ENCODE results near the gene CDRT15L2. TPM values are rescaled to one million over a fixed set of nuclear protein-coding genes. Genes with fewer than 3 reads are reported as not detected.
A peak's percentile ranks its signal among the peaks of the same experiment; 100 is the strongest.
"Not testable (repeated sequence)": the region's sequence is repeated elsewhere in the genome, so short reads cannot be mapped to it uniquely, and the experiment has no call there.

CDRT15L2 gene
- not detected in 2 replicates for total RNA-seq (ENCODE audit: low replicate concordance)
- long read RNA-seq = 0 reads

DNA sequence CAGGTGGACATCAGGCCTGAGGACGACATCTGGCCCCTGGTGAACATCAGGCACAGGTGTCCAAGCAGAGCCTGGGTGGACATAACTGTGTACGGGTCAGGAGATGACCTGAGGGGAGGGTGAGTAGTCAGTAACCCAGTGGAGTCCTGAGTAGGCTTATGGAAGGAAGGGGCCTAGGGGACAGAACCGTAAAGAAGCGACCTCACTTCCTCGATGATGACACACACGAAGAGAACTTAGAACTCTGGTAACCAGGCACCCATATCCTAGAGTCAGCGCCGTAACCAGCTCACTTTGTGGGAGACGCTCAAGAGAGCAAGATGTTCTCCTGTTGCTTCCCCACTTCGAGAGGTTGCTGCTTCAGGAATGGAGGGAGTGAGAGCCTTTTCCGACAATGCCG lies at the start of gene CDRT15L2:
TSS of gene CDRT15L2 (plus strand) at position 301 of the 400 bp plus-strand sequence. CDS start at position 321, 20 bp downstream.
- not testable (repeated sequence) for H3K27me3 Mint-ChIP-seq; H3K27ac Mint-ChIP-seq; H3K9me3 Mint-ChIP-seq; H3K4me3 Mint-ChIP-seq; DNase-seq (ENCODE audit: extremely low spot score, unreplicated experiment); H3K36me3 Mint-ChIP-seq; H3K4me1 Mint-ChIP-seq (ENCODE audit: unreplicated experiment)

GRCh38 chr17:20530104-20530503 lies 49.4 kb upstream of the CDRT15L2 start:
- DNase-seq (ENCODE audit: extremely low spot score, unreplicated experiment); H3K9me3 Mint-ChIP-seq; H3K27ac Mint-ChIP-seq; H3K36me3 Mint-ChIP-seq; H3K4me1 Mint-ChIP-seq (ENCODE audit: unreplicated experiment); H3K27me3 Mint-ChIP-seq: not testable (repeated sequence)
- peak overlapping the region; percentile 87 for H3K4me3 Mint-ChIP-seq

- H3K36me3 Mint-ChIP-seq; H3K27ac Mint-ChIP-seq; H3K27me3 Mint-ChIP-seq; H3K4me1 Mint-ChIP-seq (ENCODE audit: unreplicated experiment); H3K9me3 Mint-ChIP-seq; DNase-seq (ENCODE audit: extremely low spot score, unreplicated experiment): not testable (repeated sequence)
- H3K4me3 Mint-ChIP-seq = peak overlapping the region; percentile 90
These were observed 46.9 kb upstream of the CDRT15L2 start for GRCh38 chr17:20532544-20533090.

DNA sequence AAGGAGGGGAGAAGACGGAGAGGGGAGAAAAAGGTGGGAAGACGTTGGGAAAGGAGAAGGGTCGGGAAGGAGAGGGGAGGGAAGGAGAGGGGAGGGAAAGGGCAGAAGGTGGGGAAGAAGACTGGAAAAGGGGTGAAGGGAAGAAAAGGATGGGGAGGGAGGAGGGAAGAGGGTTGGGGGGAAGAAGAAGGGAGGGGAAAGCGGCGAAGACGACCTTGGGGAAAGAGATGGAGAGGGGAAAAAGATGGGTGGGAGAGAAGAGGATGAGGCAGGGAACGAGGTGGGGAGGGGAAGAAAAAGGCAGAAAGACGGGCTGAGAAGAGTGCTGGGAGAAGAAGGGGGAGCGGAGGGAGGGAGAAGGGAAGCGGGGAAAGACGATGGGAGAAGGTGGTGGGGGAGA lies 46.3 kb upstream of the CDRT15L2 start:
- H3K9me3 Mint-ChIP-seq; H3K4me1 Mint-ChIP-seq (ENCODE audit: unreplicated experiment); DNase-seq (ENCODE audit: extremely low spot score, unreplicated experiment); H3K27me3 Mint-ChIP-seq; H3K36me3 Mint-ChIP-seq: not testable (repeated sequence)
- Mint-ChIP-seq H3K27ac (peak overlapping the region; percentile 76), H3K4me3 (peak overlapping the region; percentile 90)

GRCh38 chr17:20534711-20535550 lies 44.6 kb upstream of the CDRT15L2 start:
- H3K4me3 Mint-ChIP-seq = peak overlapping the region; percentile 6
- H3K27me3 Mint-ChIP-seq; H3K9me3 Mint-ChIP-seq; H3K4me1 Mint-ChIP-seq (ENCODE audit: unreplicated experiment); H3K27ac Mint-ChIP-seq; DNase-seq (ENCODE audit: extremely low spot score, unreplicated experiment); H3K36me3 Mint-ChIP-seq: not testable (repeated sequence)

- not testable (repeated sequence) for H3K36me3 Mint-ChIP-seq; H3K4me1 Mint-ChIP-seq (ENCODE audit: unreplicated experiment); DNase-seq (ENCODE audit: extremely low spot score, unreplicated experiment); H3K27ac Mint-ChIP-seq; H3K27me3 Mint-ChIP-seq; H3K4me3 Mint-ChIP-seq; H3K9me3 Mint-ChIP-seq
These were observed 39.1 kb upstream of the CDRT15L2 start for GRCh38 chr17:20540414-20540813.

GRCh38 chr17:20540865-20541264 lies 38.7 kb upstream of the CDRT15L2 start:
- not testable (repeated sequence) for H3K27ac Mint-ChIP-seq; DNase-seq (ENCODE audit: extremely low spot score, unreplicated experiment); H3K9me3 Mint-ChIP-seq; H3K4me3 Mint-ChIP-seq; H3K36me3 Mint-ChIP-seq; H3K4me1 Mint-ChIP-seq (ENCODE audit: unreplicated experiment); H3K27me3 Mint-ChIP-seq

DNA sequence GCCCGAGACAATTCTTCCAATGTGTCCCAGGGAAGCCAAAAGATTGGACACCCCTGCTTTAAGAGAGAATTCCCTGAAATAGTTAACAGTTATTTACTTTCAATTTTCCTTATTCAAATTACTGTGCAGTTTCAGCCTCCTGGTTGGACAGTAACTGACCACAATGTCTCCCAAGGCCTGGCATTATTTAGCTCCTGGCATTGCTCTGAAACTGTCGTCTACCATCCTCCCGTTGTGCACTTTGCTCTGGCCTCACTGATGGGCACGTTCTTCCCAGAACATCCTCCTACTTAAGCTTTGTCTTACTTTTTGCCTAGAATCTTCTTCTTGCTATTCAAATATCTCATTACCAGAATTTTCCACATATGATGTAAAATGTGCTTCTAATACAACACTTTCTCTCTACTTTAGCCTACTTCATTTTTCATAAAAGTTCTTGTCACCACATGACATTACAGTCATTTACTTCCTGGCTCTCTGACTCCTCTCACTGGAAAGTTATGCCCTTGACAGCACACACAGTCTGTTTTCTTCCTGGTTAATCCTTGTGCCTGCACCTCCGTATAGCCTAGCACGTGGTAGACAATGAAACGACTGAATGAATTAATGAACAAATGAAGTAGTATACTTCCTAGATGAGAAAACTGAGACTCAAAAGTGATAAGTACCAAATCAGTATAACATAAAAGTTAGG lies 37.5 kb upstream of the CDRT15L2 start:
- H3K4me1 Mint-ChIP-seq (ENCODE audit: unreplicated experiment); H3K27ac Mint-ChIP-seq; H3K9me3 Mint-ChIP-seq; DNase-seq (ENCODE audit: extremely low spot score, unreplicated experiment); H3K4me3 Mint-ChIP-seq; H3K36me3 Mint-ChIP-seq; H3K27me3 Mint-ChIP-seq: not testable (repeated sequence)

GRCh38 chr17:20547923-20548322 lies 31.6 kb upstream of the CDRT15L2 start:
- H3K36me3 Mint-ChIP-seq; H3K27ac Mint-ChIP-seq; H3K4me3 Mint-ChIP-seq; H3K4me1 Mint-ChIP-seq (ENCODE audit: unreplicated experiment); H3K9me3 Mint-ChIP-seq; DNase-seq (ENCODE audit: extremely low spot score, unreplicated experiment); H3K27me3 Mint-ChIP-seq: not testable (repeated sequence)

- H3K9me3 Mint-ChIP-seq; DNase-seq (ENCODE audit: extremely low spot score, unreplicated experiment); H3K4me1 Mint-ChIP-seq (ENCODE audit: unreplicated experiment); H3K27me3 Mint-ChIP-seq; H3K36me3 Mint-ChIP-seq; H3K4me3 Mint-ChIP-seq; H3K27ac Mint-ChIP-seq: not testable (repeated sequence)
These were observed 26.6 kb upstream of the CDRT15L2 start for GRCh38 chr17:20552920-20553319.

DNA sequence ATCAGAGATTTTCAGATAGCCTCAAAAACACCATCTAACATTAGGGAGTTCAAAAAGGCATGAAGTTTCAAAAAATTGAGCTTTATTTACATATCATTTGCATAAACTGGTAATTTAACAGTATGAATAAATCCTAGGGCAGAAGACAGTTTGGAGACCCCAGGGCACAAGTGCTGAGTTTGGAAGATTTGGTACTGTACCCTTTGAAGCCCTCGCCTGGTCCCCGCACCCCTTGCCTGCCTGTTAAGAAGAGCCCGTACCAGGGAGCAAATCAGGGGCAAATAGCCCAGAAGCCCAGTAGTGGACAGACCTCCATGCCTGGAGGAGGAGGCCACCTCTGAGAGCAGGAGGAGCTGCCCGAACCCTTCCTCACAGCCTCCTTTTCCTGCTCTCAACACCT lies 24.8 kb upstream of the CDRT15L2 start:
- not testable (repeated sequence) for H3K4me1 Mint-ChIP-seq (ENCODE audit: unreplicated experiment); H3K4me3 Mint-ChIP-seq; DNase-seq (ENCODE audit: extremely low spot score, unreplicated experiment); H3K27me3 Mint-ChIP-seq; H3K36me3 Mint-ChIP-seq; H3K9me3 Mint-ChIP-seq; H3K27ac Mint-ChIP-seq

GRCh38 chr17:20555135-20556010 lies 24.2 kb upstream of the CDRT15L2 start:
- not testable (repeated sequence) for H3K4me3 Mint-ChIP-seq; DNase-seq (ENCODE audit: extremely low spot score, unreplicated experiment); H3K27ac Mint-ChIP-seq; H3K36me3 Mint-ChIP-seq; H3K4me1 Mint-ChIP-seq (ENCODE audit: unreplicated experiment); H3K9me3 Mint-ChIP-seq; H3K27me3 Mint-ChIP-seq

GRCh38 chr17:20558096-20558495 lies 21.4 kb upstream of the CDRT15L2 start:
- H3K27me3 Mint-ChIP-seq; DNase-seq (ENCODE audit: extremely low spot score, unreplicated experiment); H3K9me3 Mint-ChIP-seq: not testable (repeated sequence)

More at GRCh38 chr17:20558096-20558495, 21.4 kb upstream of the CDRT15L2 start:
- H3K36me3 Mint-ChIP-seq; H3K4me1 Mint-ChIP-seq (ENCODE audit: unreplicated experiment); H3K4me3 Mint-ChIP-seq; H3K27ac Mint-ChIP-seq: not testable (repeated sequence)
